Stimulated activated CD4-positive, alpha-beta T cell treated with anti-CD3 and anti-CD28 coated beads, Interleukin-1b, Interleukin-23, amount 100 ng/mL, for 48 hours (primary cell): ENCODE measurements around the gene OLFML3.
"Not testable (repeated sequence)": the region's sequence is repeated elsewhere in the genome, so short reads cannot be mapped to it uniquely, and the experiment has no call there.

ENCODE experiments used
- DNase-seq: peaks from one replicate; pipeline ENCODE4 v3.0.0-alpha.2; 2020

Gene OLFML3

DNA sequence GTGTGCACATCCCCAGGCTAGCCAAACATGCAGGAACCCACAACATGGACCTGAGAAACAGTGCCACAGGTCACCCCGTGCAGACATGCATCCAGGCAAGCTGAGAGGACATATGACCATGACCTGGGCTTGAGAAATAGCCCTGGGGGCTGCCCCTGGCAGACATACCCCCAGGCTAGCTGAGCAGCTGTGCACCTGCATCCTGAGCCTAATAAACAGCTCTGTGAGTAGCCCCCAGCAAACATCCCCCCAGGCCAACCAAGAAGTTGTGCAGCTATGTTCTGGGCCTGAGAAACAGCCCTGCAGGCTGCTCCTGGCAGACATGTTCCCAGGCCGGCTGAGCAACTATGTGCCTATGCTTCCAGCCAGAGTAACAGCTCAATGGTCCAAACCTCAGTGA is 14.5 kb downstream of the OLFML3 start:
- DNase-seq: no peak

- DNase-seq: no peak
Measured at GRCh38 chr1:113995382-113995781, 16.1 kb downstream of the OLFML3 start.

GRCh38 chr1:113998361-113998760 is 19.1 kb downstream of the OLFML3 start:
- DNase-seq: no peak

DNA sequence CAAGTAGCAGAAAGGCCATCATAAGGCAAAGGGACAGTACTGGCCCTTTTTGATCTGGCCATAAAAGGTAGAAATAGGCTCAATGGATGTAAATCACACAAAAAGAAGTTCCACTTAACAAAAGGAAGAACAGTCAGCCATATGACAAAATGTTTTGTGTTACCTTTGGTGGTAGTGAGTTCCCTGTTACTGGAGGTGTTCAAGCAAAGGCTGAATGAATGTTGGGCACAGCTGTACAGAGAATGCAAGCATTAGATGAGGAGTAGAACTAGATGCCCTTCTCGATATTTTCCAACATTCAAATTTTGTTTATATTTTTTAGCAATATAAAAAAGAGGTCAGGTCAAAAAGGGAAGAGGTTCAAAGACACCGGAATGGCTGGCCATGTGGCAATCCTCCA is 20.0 kb downstream of the OLFML3 start:
- DNase-seq: no peak

- DNase-seq: no peak
Measured at GRCh38 chr1:113999799-114000198, 20.5 kb downstream of the OLFML3 start.

DNA sequence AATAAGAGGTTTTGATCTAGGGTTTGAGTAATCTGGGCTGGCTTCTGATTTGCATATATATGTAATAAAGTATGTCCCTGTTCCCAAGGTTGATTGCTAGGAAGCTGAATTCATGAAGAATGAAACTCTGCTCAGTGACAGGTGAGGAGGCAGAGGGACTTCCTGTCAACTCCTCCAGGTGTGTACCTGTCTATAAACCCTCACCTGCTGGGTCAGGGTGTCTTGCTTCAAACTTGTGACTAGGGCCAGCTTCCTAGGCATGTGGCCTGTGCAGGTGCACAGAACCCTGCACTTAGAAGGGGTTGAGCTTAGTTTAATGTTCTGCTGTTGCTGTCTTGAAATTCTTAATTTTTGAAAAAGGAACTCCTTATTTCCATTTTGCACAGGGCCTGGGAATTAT is 21.1 kb downstream of the OLFML3 start:
- DNase-seq: no peak

DNA sequence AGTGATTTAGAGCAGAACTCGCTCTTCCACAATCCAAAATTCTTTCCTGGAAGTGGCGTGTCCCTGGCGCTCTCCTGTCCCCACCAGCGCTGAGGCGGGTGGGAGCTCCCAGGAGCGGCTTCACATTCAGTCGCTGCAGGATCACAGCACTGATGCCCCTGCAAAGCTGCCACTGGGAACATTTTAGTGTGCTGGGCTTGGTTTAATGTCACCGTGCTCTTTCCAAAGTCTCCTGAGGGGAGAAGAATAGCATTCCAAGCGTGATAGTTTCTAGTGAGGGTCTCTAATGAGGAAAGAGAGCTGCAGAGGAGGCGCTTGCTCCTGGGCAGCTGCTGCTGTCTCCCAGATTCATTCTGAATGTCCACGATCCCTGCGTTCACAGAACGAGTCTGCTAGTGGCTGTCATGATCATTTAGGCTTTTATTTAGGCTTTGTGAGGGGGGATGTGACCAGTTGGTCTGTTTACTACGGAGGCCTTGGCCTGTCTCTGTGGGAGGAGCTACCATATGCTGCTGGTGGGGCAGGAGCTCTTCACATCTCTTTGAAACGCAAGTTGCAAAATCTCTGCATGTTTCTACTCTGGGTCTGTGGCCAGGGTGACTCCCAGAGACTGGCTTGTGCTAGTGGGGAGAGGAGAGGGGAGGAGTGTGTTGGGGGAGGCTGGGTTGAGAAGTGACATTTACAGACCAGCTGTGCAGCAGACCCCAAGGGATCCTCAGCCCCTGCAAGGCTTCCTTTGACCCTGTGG is 23.4 kb downstream of the OLFML3 start:
- DNase-seq: no peak

GRCh38 chr1:114003431-114003830 is 24.2 kb downstream of the OLFML3 start:
- no peak for DNase-seq

DNA sequence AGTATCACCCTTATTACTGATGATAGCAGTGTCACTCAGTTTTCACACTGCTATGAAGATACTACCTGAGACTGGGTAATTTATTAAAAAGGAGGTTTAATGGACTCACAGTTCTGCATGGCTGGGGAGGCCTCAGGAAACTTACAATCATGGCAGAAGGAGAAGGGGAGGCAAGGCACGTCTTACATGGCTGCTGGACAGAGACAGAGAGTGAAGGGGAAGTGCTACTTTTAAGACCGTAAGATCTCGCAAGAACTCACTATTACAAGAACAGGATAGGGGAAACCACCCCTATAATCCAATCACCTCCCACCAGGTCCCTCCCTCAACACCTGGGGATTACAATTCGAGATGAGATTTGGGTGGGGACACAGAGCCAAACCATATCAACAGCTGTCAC is 27.6 kb downstream of the OLFML3 start:
- not testable (repeated sequence) for DNase-seq

- no peak for DNase-seq
Measured at GRCh38 chr1:114008480-114008941, 29.2 kb downstream of the OLFML3 start.

- no peak for DNase-seq
Measured at GRCh38 chr1:114008993-114009392, 29.7 kb downstream of the OLFML3 start.

- no peak for DNase-seq
Measured at GRCh38 chr1:114009393-114009792, 30.1 kb downstream of the OLFML3 start.

DNA sequence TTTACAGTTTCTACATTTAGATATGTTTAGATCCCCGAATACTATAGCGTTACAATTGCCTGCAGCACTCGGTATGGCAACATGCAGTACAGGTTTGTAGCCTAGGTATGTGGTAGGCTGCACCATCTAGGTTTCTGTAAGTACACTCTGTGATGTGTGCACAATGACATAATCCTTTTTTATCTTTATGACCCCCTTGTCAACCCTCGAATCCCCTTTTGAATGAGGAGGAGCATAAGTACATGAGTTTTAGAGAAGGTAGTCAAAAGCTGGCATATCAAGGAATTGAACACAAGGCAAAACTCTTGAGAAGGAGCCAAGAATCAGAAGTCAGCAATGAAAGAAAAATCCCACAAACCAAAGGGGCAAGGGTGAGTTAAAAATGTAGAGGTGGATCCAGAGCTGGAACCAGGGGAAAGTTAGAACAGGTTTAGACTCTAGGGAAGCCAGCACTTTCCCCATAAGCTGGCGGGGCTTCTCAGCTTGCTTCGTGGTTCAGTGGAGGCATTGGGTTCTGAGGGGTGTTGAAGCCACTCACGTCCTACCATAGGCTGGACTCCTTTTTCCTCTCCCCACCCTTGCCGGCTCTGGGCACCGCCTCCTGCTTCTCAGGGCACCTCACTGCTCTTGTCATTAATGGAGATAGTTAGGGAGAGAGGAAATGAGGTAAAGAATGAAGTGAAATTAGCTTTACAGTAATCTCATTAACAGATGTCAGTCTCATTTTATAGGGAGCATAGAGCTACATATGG is 31.3 kb downstream of the OLFML3 start:
- no peak for DNase-seq

- no peak for DNase-seq
Measured at GRCh38 chr1:114011796-114012195, 32.5 kb downstream of the OLFML3 start.

DNA sequence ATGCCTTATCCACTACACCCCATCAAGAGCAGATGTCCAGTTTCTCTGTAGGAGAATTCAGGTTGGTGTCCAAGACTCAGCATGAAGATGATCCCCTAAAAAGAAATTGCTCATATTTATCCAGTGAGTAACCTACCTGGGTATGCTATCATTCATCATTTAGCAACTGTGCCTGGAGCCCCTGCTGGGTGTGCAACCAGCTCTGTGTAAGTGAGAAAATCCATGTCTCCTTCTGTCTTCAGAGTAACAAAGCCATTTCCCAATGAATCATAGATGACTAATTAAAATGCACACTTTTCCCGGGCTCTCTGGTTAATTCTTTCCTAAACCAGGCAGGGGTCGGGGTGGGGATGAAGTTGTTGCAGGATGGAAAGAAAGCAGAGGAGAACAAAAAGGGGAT is 35.8 kb downstream of the OLFML3 start:
- DNase-seq: no peak

DNA sequence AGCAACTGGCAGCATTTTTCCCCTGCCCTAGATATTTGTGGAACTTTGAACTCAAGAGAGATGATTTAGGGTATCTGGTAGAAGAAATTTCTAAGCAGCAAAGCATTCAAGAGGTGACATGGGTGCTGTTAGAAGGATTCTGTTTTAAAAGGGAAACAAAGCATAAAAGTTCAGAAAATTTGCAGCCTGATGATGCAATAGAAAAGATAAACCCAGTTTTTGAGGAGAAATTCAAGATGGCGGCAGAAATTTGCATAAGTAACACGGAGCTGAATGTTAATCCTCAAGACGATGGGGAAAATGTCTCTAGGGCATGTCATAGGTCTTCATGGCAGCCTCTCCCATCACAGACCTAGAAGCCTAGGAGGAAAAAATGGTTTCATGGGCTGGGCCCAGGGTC is 40.5 kb downstream of the OLFML3 start:
- DNase-seq: not testable (repeated sequence)

DNA sequence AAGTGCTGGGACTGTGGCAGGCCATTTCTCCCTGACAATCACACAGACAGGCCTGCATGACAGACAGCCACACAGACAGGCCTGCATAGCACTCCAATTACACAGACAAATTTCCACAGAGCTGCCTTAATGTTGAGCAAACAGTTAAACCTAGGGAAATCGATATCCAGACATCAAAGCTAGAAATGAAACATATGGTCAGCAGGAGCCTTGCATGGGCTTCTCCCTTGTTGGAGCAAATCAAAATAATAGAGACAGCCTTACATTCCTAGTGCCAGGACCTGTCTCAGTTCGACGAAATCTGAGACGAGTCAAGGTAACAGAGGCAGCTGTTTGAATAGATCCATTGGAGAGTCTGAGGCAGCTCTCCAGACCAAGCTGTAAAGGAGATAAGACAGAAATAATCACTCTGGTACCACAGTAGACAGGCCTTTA is 42.4 kb downstream of the OLFML3 start:
- DNase-seq: no peak

DNA sequence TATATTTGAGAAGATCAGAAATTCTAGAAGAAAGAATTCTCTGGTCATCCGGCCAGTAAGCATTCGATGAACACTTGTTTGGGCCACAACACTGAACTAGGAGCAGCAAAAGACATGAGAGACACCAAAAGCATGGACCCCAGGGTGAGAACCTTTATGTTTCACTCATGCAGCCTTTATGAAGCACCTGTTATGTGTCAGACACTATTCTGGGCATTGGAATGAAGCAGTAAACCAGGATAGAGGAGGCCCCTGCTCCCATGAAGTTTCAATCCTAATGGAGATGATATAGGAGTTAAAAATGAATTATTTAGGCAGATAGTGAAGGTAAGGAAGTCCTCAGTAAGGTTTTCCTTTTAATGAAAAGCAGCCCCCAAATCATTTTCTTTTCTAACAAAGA is 43.6 kb downstream of the OLFML3 start:
- no peak for DNase-seq

DNA sequence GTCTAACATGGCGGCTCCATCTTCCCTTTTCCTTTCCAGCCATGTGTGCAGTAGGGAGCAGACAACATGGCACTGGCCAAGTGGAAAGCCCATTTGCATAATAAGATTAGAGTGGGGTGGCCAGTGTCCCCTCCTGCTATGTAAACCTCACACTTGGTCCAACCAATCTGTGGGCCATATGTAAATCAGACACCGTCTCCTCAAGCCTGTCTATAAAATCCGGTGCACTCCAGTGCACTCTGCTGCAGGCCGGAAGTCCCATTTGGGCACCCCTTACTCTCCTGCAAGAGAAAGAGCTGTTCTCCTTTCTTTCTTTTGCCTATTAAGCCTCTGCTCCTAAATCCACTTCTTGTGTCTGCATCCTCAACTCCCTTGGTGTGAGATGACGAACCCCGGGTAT is 44.1 kb downstream of the OLFML3 start:
- no peak for DNase-seq

DNA sequence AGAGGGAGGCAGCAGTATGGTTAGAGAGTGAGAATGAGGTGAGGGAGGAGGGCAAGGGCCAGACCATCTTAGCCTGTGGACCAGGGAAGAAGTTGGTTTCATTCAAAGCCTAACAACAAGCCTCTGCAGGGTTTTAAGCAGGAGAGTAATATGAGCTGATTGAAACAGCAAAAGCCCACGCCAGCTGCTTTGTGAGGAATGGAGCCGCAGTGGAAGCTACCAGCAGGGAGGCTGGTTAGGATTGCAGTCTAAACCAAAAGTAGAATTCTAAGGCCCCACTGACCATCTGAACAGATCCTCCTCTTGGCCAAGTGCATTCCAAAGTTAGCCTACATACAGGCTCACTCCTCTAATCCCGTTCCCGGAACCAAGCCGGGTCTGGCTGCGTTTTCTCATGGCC is 44.8 kb downstream of the OLFML3 start:
- DNase-seq: no peak

DNA sequence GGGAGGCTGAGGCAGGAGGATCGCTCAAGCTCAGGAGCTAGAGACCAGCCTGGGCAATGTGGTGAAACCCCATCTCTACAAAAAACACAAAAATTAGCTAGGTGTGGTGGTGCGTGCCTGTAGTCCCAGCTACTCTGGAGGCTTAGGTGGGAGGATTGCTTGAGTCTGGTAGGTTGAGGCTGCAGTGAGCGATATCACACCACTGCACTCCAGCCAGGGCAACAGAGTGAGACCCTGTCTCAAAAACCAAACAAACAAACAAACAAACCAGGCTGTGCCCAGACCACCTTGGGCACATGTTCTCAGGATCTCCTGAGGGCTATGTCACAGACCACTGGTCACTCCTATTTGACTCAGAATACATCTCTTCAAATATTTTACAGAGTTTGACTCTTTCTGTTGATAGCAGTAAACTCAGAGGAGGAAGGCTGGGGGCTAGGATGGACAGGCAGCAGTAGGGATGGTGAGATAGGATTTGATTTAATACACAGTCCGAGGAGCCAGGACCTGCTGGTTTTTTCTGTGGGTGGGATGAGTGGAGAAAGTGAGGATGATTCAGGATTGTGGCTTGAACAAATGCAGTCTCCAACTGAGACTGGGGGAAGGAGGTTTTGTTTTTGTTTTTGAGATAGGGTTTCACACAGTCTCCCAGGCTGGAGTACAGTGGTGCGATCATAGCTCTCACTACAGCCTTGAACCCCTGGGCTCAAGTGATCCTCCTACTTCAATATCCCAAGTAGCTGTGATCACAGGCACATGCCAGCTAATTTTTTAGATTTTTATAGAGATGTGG is 46.5 kb downstream of the OLFML3 start:
- DNase-seq: no peak

DNA sequence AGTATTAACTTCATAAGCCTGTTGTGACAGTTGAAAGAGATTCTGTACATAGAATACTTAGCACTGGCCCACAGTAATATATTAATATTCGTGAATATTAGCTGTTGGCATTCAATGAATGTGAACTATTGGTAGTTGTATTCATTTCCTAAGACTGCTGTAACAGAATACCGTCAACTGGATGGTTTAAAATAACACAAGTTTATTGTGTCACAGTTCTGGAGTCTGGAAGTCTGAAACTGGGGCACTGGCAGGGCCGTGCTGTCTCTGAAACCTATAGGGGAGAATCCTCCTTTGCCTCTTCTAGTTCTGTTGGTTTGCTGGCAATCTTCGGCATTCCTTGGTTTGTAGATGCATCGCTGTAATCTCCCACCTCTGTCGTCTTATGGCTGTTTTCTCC is 47.5 kb downstream of the OLFML3 start:
- no peak for DNase-seq
